ENCODE data around the gene TOMM7. TPM values are rescaled to one million over a fixed set of nuclear protein-coding genes. Genes with fewer than 3 reads are reported as not detected.

The TOMM7 gene
- total RNA-seq, 4 donors from 2014 or later = 141 to 303 (median 267) TPM

DNA sequence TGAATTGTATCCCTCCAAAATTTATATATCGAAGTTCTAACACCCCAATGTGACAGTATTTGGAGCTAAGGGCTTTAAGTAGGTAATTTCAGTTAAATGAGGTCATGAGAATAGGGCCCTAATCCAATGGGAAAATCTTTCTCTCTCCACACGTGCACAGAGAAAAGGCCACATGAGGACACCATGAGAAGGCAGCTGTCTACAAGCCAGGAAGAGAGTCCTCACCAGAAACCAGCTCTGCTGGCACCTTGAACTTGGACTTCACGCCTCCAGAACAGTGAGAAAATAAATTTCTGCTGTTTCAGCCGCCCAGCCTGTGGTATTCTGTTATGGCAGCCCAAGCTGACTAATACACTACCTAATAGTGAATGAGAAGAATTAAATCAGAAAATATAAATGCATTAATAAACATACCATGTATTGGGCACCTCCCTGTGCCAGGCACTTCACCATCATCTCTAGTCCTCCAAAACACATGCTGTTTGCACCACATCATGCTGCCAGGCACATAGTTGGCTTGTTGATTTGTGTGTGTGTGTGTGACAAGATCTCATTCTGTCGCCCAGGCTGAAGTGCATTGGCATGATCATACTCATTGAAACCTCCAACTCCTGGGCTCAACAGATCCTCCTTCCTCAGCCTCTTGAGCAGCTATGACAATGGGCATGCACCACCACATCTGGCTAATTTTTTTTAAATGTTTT, 9.1 kb upstream of the TOMM7 start:
- Histone ChIP-seq H3K4me3 (no peak overlapping the region), H3K9me3 (no peaks in the 10 kb centered on the region), H3K36me3 (no peaks in the 10 kb centered on the region), H3K27ac (replicated peaks in 1 of 4) (no peak overlapping the region), H3K27me3 (no peaks in the 10 kb centered on the region), H3K4me1 (peaks cover 6 to 16% (median 13%) of the 10 kb centered on the region in 4 donors)
- DNase-seq (ENCODE audit: extremely low spot score) = no peak
- intact Hi-C loops (cut with DNase I) = no loop called here
- TF ChIP-seq EP300 (IDR thresholded peaks at IDR 0.05) (no peak), POLR2A (IDR thresholded peaks at IDR 0.05; ENCODE audit: low read depth) (no peak), POLR2AphosphoS5 (IDR thresholded peaks at IDR 0.05) (no peak)
- TF ChIP-seq, protein P1, sequence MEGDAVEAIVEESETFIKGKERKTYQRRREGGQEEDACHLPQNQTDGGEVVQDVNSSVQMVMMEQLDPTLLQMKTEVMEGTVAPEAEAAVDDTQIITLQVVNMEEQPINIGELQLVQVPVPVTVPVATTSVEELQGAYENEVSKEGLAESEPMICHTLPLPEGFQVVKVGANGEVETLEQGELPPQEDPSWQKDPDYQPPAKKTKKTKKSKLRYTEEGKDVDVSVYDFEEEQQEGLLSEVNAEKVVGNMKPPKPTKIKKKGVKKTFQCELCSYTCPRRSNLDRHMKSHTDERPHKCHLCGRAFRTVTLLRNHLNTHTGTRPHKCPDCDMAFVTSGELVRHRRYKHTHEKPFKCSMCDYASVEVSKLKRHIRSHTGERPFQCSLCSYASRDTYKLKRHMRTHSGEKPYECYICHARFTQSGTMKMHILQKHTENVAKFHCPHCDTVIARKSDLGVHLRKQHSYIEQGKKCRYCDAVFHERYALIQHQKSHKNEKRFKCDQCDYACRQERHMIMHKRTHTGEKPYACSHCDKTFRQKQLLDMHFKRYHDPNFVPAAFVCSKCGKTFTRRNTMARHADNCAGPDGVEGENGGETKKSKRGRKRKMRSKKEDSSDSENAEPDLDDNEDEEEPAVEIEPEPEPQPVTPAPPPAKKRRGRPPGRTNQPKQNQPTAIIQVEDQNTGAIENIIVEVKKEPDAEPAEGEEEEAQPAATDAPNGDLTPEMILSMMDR (IDR thresholded peaks at IDR 0.05) = no peak
- WGBS = 74% methylated on average over 5 of the region's 5 CpGs

DNA sequence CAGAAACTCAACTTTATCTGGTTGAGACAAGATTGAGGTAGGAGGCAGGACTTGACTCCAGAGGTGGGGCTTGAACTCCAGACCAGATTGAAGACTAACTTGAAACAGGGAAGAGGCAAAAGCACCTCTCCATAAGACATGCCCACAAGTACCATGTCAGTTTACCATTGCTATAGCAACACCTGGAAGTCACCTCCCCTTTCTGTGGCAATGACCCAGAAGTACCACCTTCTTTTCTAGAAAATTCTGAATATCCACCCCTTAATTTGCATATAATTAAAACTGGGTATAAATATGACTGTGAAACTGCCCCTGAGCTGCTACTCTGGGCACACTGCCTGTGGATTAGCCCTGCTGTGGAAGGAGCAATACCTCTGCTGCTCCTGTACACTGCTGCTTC, 4.9 kb upstream of the TOMM7 start:
- Histone ChIP-seq H3K9me3 (no peaks in the 10 kb centered on the region), H3K4me3 (no peak overlapping the region), H3K27me3 (no peaks in the 10 kb centered on the region), H3K4me1 (peaks cover 4 to 8% (median 6%) of the 10 kb centered on the region in 4 donors), H3K36me3 (no peaks in the 10 kb centered on the region), H3K27ac (replicated peaks in 1 of 4) (no peak overlapping the region)
- intact Hi-C loops (cut with DNase I) = loop anchor here (10.0 kb wide), 1 partner anchor 187 kb away; the partner anchor contains the start of gene HYCC1
- no peak for TF ChIP-seq POLR2AphosphoS5 (IDR thresholded peaks at IDR 0.05)
- TF ChIP-seq, protein P1 (IDR thresholded peaks at IDR 0.05) = no peak
- TF ChIP-seq EP300 (IDR thresholded peaks at IDR 0.05) = no peak
- no peak for TF ChIP-seq POLR2A (IDR thresholded peaks at IDR 0.05; ENCODE audit: low read depth)
- DNase-seq (ENCODE audit: extremely low spot score) = no peak

DNA sequence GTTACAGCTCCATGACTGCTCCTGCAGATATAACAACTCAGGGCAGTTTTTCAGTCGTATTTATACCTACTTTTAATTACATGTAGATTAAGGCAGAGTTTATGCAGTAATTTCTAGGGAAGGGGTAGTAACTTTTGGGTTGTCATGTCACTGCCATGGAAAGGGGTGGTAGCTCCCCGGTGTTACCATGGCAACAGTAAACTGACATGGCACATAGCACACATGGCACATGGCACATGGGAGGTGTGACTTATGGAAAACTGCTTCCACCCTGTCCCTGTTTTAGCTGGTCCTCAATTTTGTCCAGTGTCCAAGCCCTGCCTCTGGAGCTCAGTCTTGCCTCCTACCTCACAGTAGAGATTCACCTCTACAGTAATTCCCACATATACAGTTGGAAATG, 3.9 kb upstream of the TOMM7 start:
- intact Hi-C loops (cut with DNase I) = loop anchor here (10.0 kb wide), 1 partner anchor 188 kb away; the partner anchor contains the start of gene HYCC1
- 73% methylated on average over 2 of the region's 2 CpGs for WGBS
- peaks cover 9 to 11% (median 10%) of the 10 kb centered on the region in 4 donors for H3K4me1 ChIP-seq

DNA sequence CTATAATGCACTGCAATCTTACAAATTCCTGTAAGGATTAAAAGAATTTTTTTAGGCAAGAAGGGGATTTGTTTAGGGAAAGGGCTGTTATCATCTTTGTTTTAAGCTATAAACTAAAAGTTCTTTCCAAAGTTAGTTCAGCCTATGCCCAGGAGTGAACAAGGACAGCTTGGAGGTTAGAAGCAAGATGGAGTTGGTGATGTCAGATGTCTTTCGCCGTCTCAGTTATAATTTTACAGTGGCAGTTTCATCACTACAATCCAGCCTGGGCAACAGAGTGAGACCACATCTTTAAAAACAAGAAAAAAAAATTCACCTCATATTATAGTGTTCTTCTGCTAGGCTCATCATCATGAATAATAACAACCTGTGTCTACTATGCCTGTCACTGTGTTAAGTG, 2.1 kb upstream of the TOMM7 start:
- 79% methylated on average over 2 of the region's 2 CpGs for WGBS
- DNase-seq (ENCODE audit: extremely low spot score) = no peak
- intact Hi-C loops (cut with DNase I) = loop anchor here (10.0 kb wide), 1 partner anchor 190 kb away; the partner anchor contains the start of gene HYCC1
- Histone ChIP-seq H3K36me3 (no peaks in the 10 kb centered on the region), H3K4me1 (peaks cover 14 to 30% (median 27%) of the 10 kb centered on the region in 4 donors), H3K27ac (replicated peaks in 1 of 4) (no peak overlapping the region), H3K9me3 (no peaks in the 10 kb centered on the region), H3K4me3 (no peak overlapping the region), H3K27me3 (no peaks in the 10 kb centered on the region)
- TF ChIP-seq, protein P1 (IDR thresholded peaks at IDR 0.05) = no peak
- TF ChIP-seq POLR2AphosphoS5 (IDR thresholded peaks at IDR 0.05) (no peak), EP300 (IDR thresholded peaks at IDR 0.05) (no peak), POLR2A (IDR thresholded peaks at IDR 0.05; ENCODE audit: low read depth) (no peak)

More for the DNA sequence above, 3.9 kb upstream of the TOMM7 start:
- Histone ChIP-seq H3K27me3 (no peaks in the 10 kb centered on the region), H3K4me3 (no peak overlapping the region), H3K36me3 (no peaks in the 10 kb centered on the region), H3K9me3 (no peaks in the 10 kb centered on the region), H3K27ac (replicated peaks in 1 of 4) (no peak overlapping the region)
- TF ChIP-seq, protein P1 (IDR thresholded peaks at IDR 0.05) = no peak
- no peak for DNase-seq (ENCODE audit: extremely low spot score)
